Loucy (cell line): ENCODE data around the gene RAB31.

Experiments used
- H2AFZ ChIP-seq: fragments of 200-600 bp; sonication (generic); 2 replicates; pipeline ENCODE4 v1.6.0; 2016; ENCODE audit warnings: antibody characterized with exemption, mild to moderate bottlenecking, low read length, moderate library complexity
- H3F3A ChIP-seq: fragments of 200-600 bp; 2 replicates; pipeline ENCODE4 v1.6.0; 2016; ENCODE audit warnings: antibody characterized with exemption, low read depth, mild to moderate bottlenecking
- H3K27me3 ChIP-seq: fragments of 200-600 bp; sonication (generic); 2 replicates; pipeline ENCODE4 v1.6.1; 2014; ENCODE audit warnings: low read length, mild to moderate bottlenecking; ENCODE audit not compliant: insufficient read depth, poor library complexity, severe bottlenecking
- H3K36me3 ChIP-seq: fragments of 200-600 bp; sonication (generic); 2 replicates; pipeline ENCODE4 v1.6.1; 2016; ENCODE audit warnings: low read length; ENCODE audit not compliant: insufficient read depth
- H3K4me1 ChIP-seq: fragments of 200-600 bp; sonication (generic); 2 replicates; pipeline ENCODE4 v1.5.1; 2014; ENCODE audit warnings: low read length, mild to moderate bottlenecking; ENCODE audit not compliant: insufficient read depth, poor library complexity, severe bottlenecking
- H3K4me2 ChIP-seq: fragments of 200-600 bp; sonication (generic); 2 replicates; pipeline ENCODE4 v1.6.0; 2014; ENCODE audit warnings: antibody characterized with exemption, low read length, low read depth, mild to moderate bottlenecking; ENCODE audit not compliant: poor library complexity, severe bottlenecking
- H3K4me3 ChIP-seq: fragments of 200-600 bp; sonication (generic); 2 replicates; pipeline ENCODE4 v1.5.1; 2014; ENCODE audit warnings: low read length, mild to moderate bottlenecking, mixed read lengths; ENCODE audit not compliant: poor library complexity, severe bottlenecking
- H3K79me2 ChIP-seq: fragments of 200-600 bp; sonication (generic); 2 replicates; pipeline ENCODE4 v1.6.1; 2014; ENCODE audit warnings: low read length; ENCODE audit not compliant: insufficient read depth
- H3K9ac ChIP-seq: fragments of 200-600 bp; sonication (generic); 2 replicates; pipeline ENCODE4 v1.6.0; 2014; ENCODE audit warnings: mild to moderate bottlenecking, low read depth, low read length, moderate library complexity; ENCODE audit not compliant: poor library complexity, severe bottlenecking
- H3K9me2 ChIP-seq: fragments of 200-600 bp; sonication (generic); replicated peaks from 2 replicates; pipeline ENCODE4 v1.6.1; 2016; ENCODE audit warnings: low read depth, low read length, mixed read lengths
- H3K9me3 ChIP-seq: fragments of 200-600 bp; sonication (generic); 2 replicates; pipeline ENCODE4 v1.6.1; 2014; ENCODE audit warnings: mild to moderate bottlenecking, antibody characterized with exemption, low read length, low read depth; ENCODE audit not compliant: insufficient read depth
- H4K20me1 ChIP-seq: fragments of 200-600 bp; sonication (generic); 2 replicates; pipeline ENCODE4 v1.6.0; 2014; ENCODE audit warnings: antibody characterized with exemption, low read length, mild to moderate bottlenecking; ENCODE audit not compliant: insufficient read depth, poor library complexity, severe bottlenecking
- CTCF ChIP-seq: fragments of 200-600 bp; sonication (generic); conservative IDR thresholded peaks from 2 replicates; pipeline ENCODE4 v1.5.1; 2014; ENCODE audit warnings: mild to moderate bottlenecking, antibody characterized with exemption, low read length
- EZH2phosphoT487 ChIP-seq: fragments of 200-600 bp; IDR thresholded peaks from 2 replicates; pipeline ENCODE4 v1.6.1; 2018; ENCODE audit warnings: antibody characterized with exemption, mild to moderate bottlenecking, moderate library complexity, borderline replicate concordance

Gene RAB31

GRCh38 chr18:9708057-9708433 lies at the start of gene RAB31:
Gene RAB31, plus strand, starts transcription at chr18:9708301. Its CDS starts 105 bp downstream, at chr18:9708406.
- Histone ChIP-seq H4K20me1 (no peaks in the 10 kb centered on the region), H3K36me3 (no peaks in the 10 kb centered on the region), H3K9ac (peak within 1 kb of the TSS; percentile 44), H3K9me2 (no peaks in the 10 kb centered on the region), H3K4me2 (peak within 1 kb of the TSS; percentile 88), H3K4me1 (peaks cover 7% of the 10 kb centered on the region), H3K4me3 (peak within 1 kb of the TSS; percentile 74), H2AFZ (peak within 1 kb of the TSS; percentile 93), H3K9me3 (no peaks in the 10 kb centered on the region), H3F3A (no peaks in the 10 kb centered on the region), H3K27me3 (peaks cover 8% of the 10 kb centered on the region), H3K79me2 (no peaks in the 10 kb centered on the region)
- TF ChIP-seq CTCF, result no peak
- TF ChIP-seq EZH2phosphoT487, result no peak

GRCh38 chr18:9659499-9660375 lies 48.4 kb upstream of the RAB31 start:
- no peak for TF ChIP-seq EZH2phosphoT487
- TF ChIP-seq CTCF, result no peak
- Histone ChIP-seq H3F3A (no peaks in the 10 kb centered on the region), H3K79me2 (no peaks in the 10 kb centered on the region)

GRCh38 chr18:9661564-9661963 lies 46.5 kb upstream of the RAB31 start:
- no peaks in the 10 kb centered on the region for H4K20me1 ChIP-seq
- no peaks in the 10 kb centered on the region for H3K79me2 ChIP-seq
- H3K4me1 ChIP-seq, result no peaks in the 10 kb centered on the region
- no peak overlapping the region for H3K9ac ChIP-seq
- H3K9me3 ChIP-seq, result no peaks in the 10 kb centered on the region
- TF ChIP-seq EZH2phosphoT487 (no peak), CTCF (no peak; the same call in 1 of the 2 replicates)
- H3K36me3 ChIP-seq, result no peaks in the 10 kb centered on the region
- no peak overlapping the region for H2AFZ ChIP-seq
- no peaks in the 10 kb centered on the region for H3K9me2 ChIP-seq
- H3K4me2 ChIP-seq, result no peak overlapping the region
- no peaks in the 10 kb centered on the region for H3K27me3 ChIP-seq
- H3K4me3 ChIP-seq, result no peak overlapping the region
- no peaks in the 10 kb centered on the region for H3F3A ChIP-seq

More at GRCh38 chr18:9659499-9660375, 48.4 kb upstream of the RAB31 start:
- Histone ChIP-seq H3K27me3 (no peaks in the 10 kb centered on the region), H2AFZ (no peak overlapping the region), H3K9me3 (no peaks in the 10 kb centered on the region), H3K9me2 (no peaks in the 10 kb centered on the region), H4K20me1 (no peaks in the 10 kb centered on the region), H3K4me3 (no peak overlapping the region), H3K4me2 (no peak overlapping the region), H3K4me1 (no peaks in the 10 kb centered on the region), H3K36me3 (no peaks in the 10 kb centered on the region), H3K9ac (no peak overlapping the region)
